Mesothelial cell of epicardium (in vitro differentiated cells): ENCODE data around the gene GNAO1. TPM values are rescaled to one million over a fixed set of nuclear protein-coding genes. Genes with fewer than 3 reads are reported as not detected.

Experiments
- DNase-seq, 2 experiments: peaks; one replicate each; pipeline ENCODE4 v3.0.0; 2021; ENCODE audit warnings: low spot score in 2 of 2; ENCODE audit not compliant: unreplicated experiment in 2 of 2
- H3K27ac Mint-ChIP-seq: 2 replicates; pipeline ENCODE4 v1.8.0; 2021; ENCODE audit warnings: mixed read lengths
- H3K27me3 Mint-ChIP-seq: 2 replicates; pipeline ENCODE4 v1.8.0; 2021; ENCODE audit warnings: low read depth, mixed read lengths
- H3K36me3 Mint-ChIP-seq: 2 replicates; pipeline ENCODE4 v1.8.0; 2021; ENCODE audit warnings: mixed read lengths
- H3K4me1 Mint-ChIP-seq: 2 replicates; pipeline ENCODE4 v1.8.0; 2021; ENCODE audit warnings: mixed read lengths
- H3K4me3 Mint-ChIP-seq: 2 replicates; pipeline ENCODE4 v1.8.0; 2021; ENCODE audit warnings: mild to moderate bottlenecking, moderate library complexity, mixed read lengths
- H3K9me3 Mint-ChIP-seq: 2 replicates; pipeline ENCODE4 v1.8.0; 2021; ENCODE audit warnings: mixed read lengths
- total RNA-seq: library from RNA; stranded (reverse); gene quantifications from 3 replicates; pipeline ENCODE4 v1.2.1, GENCODE V29; 2021
- TF ChIP-seq, protein P1 (sequence below): fragments of 200-600 bp; sonication (generic); IDR thresholded peaks from one replicate; pipeline ENCODE4 v1.5.0; 2021; ENCODE audit warnings: antibody characterized with exemption; ENCODE audit not compliant: unreplicated experiment

GNAO1 gene
- total RNA-seq, 1 donor from 2014 or later, result 3.3 TPM

DNA sequence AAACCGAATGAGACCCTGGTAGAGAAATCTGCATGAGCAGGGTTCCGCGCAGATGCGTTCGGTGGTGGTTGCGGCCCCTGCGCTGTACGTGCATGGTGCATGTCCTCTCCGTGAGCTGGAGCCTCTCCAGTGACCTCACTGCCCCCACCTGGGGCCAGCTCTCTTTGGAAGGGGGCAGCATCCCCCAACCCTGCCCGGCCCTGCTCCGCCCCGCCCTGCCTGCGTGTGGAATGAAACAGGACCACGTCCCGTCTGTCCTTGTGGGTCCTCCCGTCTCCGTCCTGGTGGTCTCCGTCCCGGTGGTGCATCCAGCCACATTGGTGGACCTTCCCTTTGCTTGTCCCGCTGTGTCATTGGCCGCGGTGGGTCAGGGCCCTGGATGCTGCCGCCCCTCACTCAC, 149.1 kb downstream of the GNAO1 start:
- H3K27ac Mint-ChIP-seq, result no peak overlapping the region
- no peaks in the 10 kb centered on the region for H3K9me3 Mint-ChIP-seq
- H3K27me3 Mint-ChIP-seq, result no peaks in the 10 kb centered on the region
- no peaks in the 10 kb centered on the region for H3K36me3 Mint-ChIP-seq
- TF ChIP-seq, protein P1, sequence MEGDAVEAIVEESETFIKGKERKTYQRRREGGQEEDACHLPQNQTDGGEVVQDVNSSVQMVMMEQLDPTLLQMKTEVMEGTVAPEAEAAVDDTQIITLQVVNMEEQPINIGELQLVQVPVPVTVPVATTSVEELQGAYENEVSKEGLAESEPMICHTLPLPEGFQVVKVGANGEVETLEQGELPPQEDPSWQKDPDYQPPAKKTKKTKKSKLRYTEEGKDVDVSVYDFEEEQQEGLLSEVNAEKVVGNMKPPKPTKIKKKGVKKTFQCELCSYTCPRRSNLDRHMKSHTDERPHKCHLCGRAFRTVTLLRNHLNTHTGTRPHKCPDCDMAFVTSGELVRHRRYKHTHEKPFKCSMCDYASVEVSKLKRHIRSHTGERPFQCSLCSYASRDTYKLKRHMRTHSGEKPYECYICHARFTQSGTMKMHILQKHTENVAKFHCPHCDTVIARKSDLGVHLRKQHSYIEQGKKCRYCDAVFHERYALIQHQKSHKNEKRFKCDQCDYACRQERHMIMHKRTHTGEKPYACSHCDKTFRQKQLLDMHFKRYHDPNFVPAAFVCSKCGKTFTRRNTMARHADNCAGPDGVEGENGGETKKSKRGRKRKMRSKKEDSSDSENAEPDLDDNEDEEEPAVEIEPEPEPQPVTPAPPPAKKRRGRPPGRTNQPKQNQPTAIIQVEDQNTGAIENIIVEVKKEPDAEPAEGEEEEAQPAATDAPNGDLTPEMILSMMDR, result no peak
- peaks cover 14% of the 10 kb centered on the region for H3K4me1 Mint-ChIP-seq
- DNase-seq, result no peak
- H3K4me3 Mint-ChIP-seq, result no peak overlapping the region

DNA sequence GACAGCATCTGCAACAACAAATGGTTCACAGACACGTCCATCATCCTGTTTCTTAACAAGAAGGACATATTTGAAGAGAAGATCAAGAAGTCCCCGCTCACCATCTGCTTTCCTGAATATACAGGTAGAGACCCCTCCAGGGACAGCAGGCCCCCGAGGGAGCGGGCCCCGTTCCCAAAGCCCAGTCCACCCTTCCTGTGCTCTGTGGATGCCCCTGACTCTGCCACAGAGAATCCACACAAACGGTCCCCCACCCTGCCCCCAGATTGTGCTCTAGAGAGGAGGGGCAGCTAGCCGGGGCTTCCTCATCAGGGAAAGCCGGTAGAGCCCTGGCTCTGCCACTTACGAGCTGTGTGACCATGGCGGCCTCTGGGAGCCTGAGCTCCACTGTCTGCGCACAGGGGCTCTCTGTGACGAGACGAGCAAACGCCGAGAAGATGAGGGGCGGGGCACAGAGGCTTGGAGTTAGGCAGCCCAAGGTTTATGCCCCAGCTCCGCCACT, 149.6 kb downstream of the GNAO1 start:
- no peaks in the 10 kb centered on the region for H3K36me3 Mint-ChIP-seq
- peaks cover 14% of the 10 kb centered on the region for H3K4me1 Mint-ChIP-seq
- no peaks in the 10 kb centered on the region for H3K27me3 Mint-ChIP-seq
- H3K9me3 Mint-ChIP-seq, result no peaks in the 10 kb centered on the region
- H3K4me3 Mint-ChIP-seq, result no peak overlapping the region
- no peak overlapping the region for H3K27ac Mint-ChIP-seq
- TF ChIP-seq, protein P1, result no peak
- DNase-seq, result no peak

- TF ChIP-seq, protein P1, result no peak
- Mint-ChIP-seq H3K36me3 (no peaks in the 10 kb centered on the region), H3K27ac (no peak overlapping the region), H3K9me3 (no peaks in the 10 kb centered on the region), H3K27me3 (no peaks in the 10 kb centered on the region), H3K4me1 (peaks cover 14% of the 10 kb centered on the region), H3K4me3 (no peak overlapping the region)
- no peak for DNase-seq
Observed at GRCh38 chr16:56341656-56342399, 150.5 kb downstream of the GNAO1 start.

DNA sequence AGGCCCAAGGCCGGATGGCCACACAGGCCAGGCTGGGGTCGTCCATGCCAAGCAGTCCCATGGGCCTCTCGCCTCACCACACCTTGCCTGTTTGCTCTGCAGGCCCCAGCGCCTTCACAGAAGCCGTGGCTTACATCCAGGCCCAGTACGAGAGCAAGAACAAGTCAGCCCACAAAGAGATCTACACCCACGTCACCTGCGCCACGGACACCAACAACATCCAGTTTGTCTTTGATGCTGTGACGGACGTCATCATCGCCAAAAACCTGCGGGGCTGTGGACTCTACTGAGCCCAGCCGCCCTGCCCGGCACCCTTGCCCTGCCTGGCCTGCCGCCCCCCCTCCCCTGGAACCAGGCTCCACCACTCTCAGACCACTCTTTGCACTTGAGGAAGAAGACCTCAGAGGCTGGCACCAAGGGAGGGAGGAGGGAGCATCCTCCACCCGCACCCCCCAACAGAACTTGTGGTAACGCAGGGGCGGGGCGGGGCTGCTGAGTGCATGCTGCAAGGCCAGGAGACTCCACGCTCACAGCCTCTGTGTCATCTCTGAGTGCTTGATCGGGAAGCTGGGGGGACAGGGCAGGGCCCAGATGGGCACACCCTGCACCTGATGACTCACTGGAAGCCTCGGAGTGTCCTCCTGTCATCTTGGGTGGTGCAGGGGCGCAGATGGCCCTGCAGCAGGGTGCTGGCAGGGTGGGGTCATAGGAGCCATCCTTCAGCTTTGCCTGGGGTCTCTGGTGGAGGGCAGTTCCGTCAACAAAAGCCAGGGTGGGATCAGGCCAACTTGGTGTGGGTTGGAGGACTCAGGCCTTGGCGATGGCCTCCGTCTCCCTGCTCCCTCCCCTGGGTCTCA, 152.6 kb downstream of the GNAO1 start:
- DNase-seq, result no peak
- Mint-ChIP-seq H3K4me1 (peaks cover 14% of the 10 kb centered on the region), H3K9me3 (no peaks in the 10 kb centered on the region), H3K36me3 (no peaks in the 10 kb centered on the region), H3K27me3 (no peaks in the 10 kb centered on the region), H3K4me3 (no peak overlapping the region), H3K27ac (peak overlapping the region; percentile 9)
- TF ChIP-seq, protein P1, result no peak

- no peaks in the 10 kb centered on the region for H3K36me3 Mint-ChIP-seq
- H3K27ac Mint-ChIP-seq, result peak overlapping the region; percentile 9
- no peaks in the 10 kb centered on the region for H3K9me3 Mint-ChIP-seq
- no peaks in the 10 kb centered on the region for H3K27me3 Mint-ChIP-seq
- peaks cover 14% of the 10 kb centered on the region for H3K4me1 Mint-ChIP-seq
- H3K4me3 Mint-ChIP-seq, result no peak overlapping the region
- TF ChIP-seq, protein P1, result no peak
- no peak for DNase-seq
Observed at GRCh38 chr16:56344518-56345405, 153.5 kb downstream of the GNAO1 start.
